ENCODE data around the gene TPR. TPM values are rescaled to one million over a fixed set of nuclear protein-coding genes. Genes with fewer than 3 reads are reported as not detected.
A peak's percentile ranks its signal among the peaks of the same experiment; 100 is the strongest.

Gene TPR
- total RNA-seq, 4 donors from 2014 or later, result 77.8 to 117 (median 82.9) TPM

- Histone ChIP-seq H3K4me1 (no peaks in the 10 kb centered on the region), H3K27me3 (no peaks in the 10 kb centered on the region), H3K9me3 (no peaks in the 10 kb centered on the region), H3K4me3 (no peak overlapping the region), H3K36me3 (peaks cover 92% of the 10 kb centered on the region), H3K27ac (no peak overlapping the region)
- WGBS, result 90% methylated on average over 5 of the region's 5 CpGs
- TF ChIP-seq CTCF (IDR thresholded peaks at IDR 0.05) (no peak), POLR2A (IDR thresholded peaks at IDR 0.05) (no peak), POLR2AphosphoS5 (IDR thresholded peaks at IDR 0.05) (no peak), EP300 (IDR thresholded peaks at IDR 0.05) (no peak)
- no peak for DNase-seq (ENCODE audit: low spot score in 2 of 2)
These were observed 34.3 kb downstream of the TPR start for GRCh38 chr1:186340772-186341171.

GRCh38 chr1:186337554-186337953 lies 37.5 kb downstream of the TPR start:
- no peaks in the 10 kb centered on the region for H3K4me1 ChIP-seq
- DNase-seq (ENCODE audit: low spot score in 2 of 2), result no peak
- H3K27ac ChIP-seq, result no peak overlapping the region
- no peak for TF ChIP-seq POLR2A (IDR thresholded peaks at IDR 0.05)
- TF ChIP-seq EP300 (IDR thresholded peaks at IDR 0.05), result no peak
- no peak for TF ChIP-seq CTCF (IDR thresholded peaks at IDR 0.05)
- no peak for TF ChIP-seq POLR2AphosphoS5 (IDR thresholded peaks at IDR 0.05)
- peaks cover 90% of the 10 kb centered on the region for H3K36me3 ChIP-seq
- H3K4me3 ChIP-seq, result no peak overlapping the region
- no peaks in the 10 kb centered on the region for H3K27me3 ChIP-seq
- H3K9me3 ChIP-seq, result no peaks in the 10 kb centered on the region
- 97% methylated on average over 2 of the region's 2 CpGs for WGBS

GRCh38 chr1:186330758-186331157 lies 44.3 kb downstream of the TPR start:
- TF ChIP-seq CTCF (IDR thresholded peaks at IDR 0.05) (peak in 1 of 2 donors; percentile 18), POLR2AphosphoS5 (IDR thresholded peaks at IDR 0.05) (no peak)
- Histone ChIP-seq H3K4me1 (no peaks in the 10 kb centered on the region), H3K9me3 (no peaks in the 10 kb centered on the region), H3K27ac (no peak overlapping the region), H3K4me3 (no peak overlapping the region), H3K27me3 (no peaks in the 10 kb centered on the region), H3K36me3 (peaks cover 82% of the 10 kb centered on the region)
- no peak for DNase-seq (ENCODE audit: low spot score in 2 of 2)
- WGBS, result 100% methylated on average over 1 of the region's 1 CpG

- Histone ChIP-seq H3K27me3 (no peaks in the 10 kb centered on the region), H3K9me3 (no peaks in the 10 kb centered on the region), H3K36me3 (peaks cover 84% of the 10 kb centered on the region), H3K4me3 (no peak overlapping the region), H3K4me1 (no peaks in the 10 kb centered on the region), H3K27ac (no peak overlapping the region)
- WGBS, result 92% methylated on average over 1 of the region's 1 CpG
- no peak for DNase-seq (ENCODE audit: low spot score in 2 of 2)
- TF ChIP-seq POLR2AphosphoS5 (IDR thresholded peaks at IDR 0.05), result no peak
- TF ChIP-seq EP300 (IDR thresholded peaks at IDR 0.05), result no peak
- TF ChIP-seq CTCF (IDR thresholded peaks at IDR 0.05), result no peak
- no peak for TF ChIP-seq POLR2A (IDR thresholded peaks at IDR 0.05)
These were observed 47.7 kb downstream of the TPR start for GRCh38 chr1:186327331-186327730.

- Histone ChIP-seq H3K9me3 (no peaks in the 10 kb centered on the region), H3K4me3 (no peak overlapping the region), H3K36me3 (peaks cover 84% of the 10 kb centered on the region), H3K27ac (no peak overlapping the region), H3K4me1 (no peaks in the 10 kb centered on the region), H3K27me3 (no peaks in the 10 kb centered on the region)
- no peak for DNase-seq (ENCODE audit: low spot score in 2 of 2)
- no peak for TF ChIP-seq EP300 (IDR thresholded peaks at IDR 0.05)
- TF ChIP-seq POLR2A (IDR thresholded peaks at IDR 0.05), result no peak
- no peak for TF ChIP-seq POLR2AphosphoS5 (IDR thresholded peaks at IDR 0.05)
- TF ChIP-seq CTCF (IDR thresholded peaks at IDR 0.05), result no peak
- WGBS, result 88% methylated on average over 1 of the region's 1 CpG
These were observed 49.0 kb downstream of the TPR start for GRCh38 chr1:186326009-186326408.
